Glomerular visceral epithelial cell (primary cell): ENCODE data around the gene GPC5.
A peak's percentile ranks its signal among the peaks of the same experiment; 100 is the strongest.
"Not testable (repeated sequence)": the region's sequence is repeated elsewhere in the genome, so short reads cannot be mapped to it uniquely, and the experiment has no call there.

Experiments
- DNase-seq: peaks from one replicate; pipeline ENCODE4 v3.0.0-alpha.2; 2016; ENCODE audit errors: extremely low spot score

The GPC5 gene

GRCh38 chr13:92833071-92833470 is 1434.7 kb downstream of the GPC5 start:
- DNase-seq, result no peak

GRCh38 chr13:92836171-92836570 is 1437.8 kb downstream of the GPC5 start:
- DNase-seq, result no peak

- peak; percentile 90 for DNase-seq
These were observed 1440.4 kb downstream of the GPC5 start for GRCh38 chr13:92838786-92839185.

GRCh38 chr13:92842145-92842544 is 1443.7 kb downstream of the GPC5 start:
- peak; percentile 76 for DNase-seq

- DNase-seq, result peak; percentile 79
These were observed 1445.1 kb downstream of the GPC5 start for GRCh38 chr13:92843549-92843948.

GRCh38 chr13:92849381-92849780 is 1451.0 kb downstream of the GPC5 start:
- peak; percentile 22 for DNase-seq

GRCh38 chr13:92864584-92865284 is 1466.3 kb downstream of the GPC5 start:
- no peak for DNase-seq

- DNase-seq, result no peak
These were observed 1474.6 kb downstream of the GPC5 start for GRCh38 chr13:92873029-92873428.

- no peak for DNase-seq
These were observed 1488.2 kb downstream of the GPC5 start for GRCh38 chr13:92886535-92887077.

GRCh38 chr13:92894447-92894846 is 1496.0 kb downstream of the GPC5 start:
- no peak for DNase-seq

- peak; percentile 25 for DNase-seq
These were observed 1498.4 kb downstream of the GPC5 start for GRCh38 chr13:92896842-92897241.

- DNase-seq, result not testable (repeated sequence)
These were observed 1500.5 kb downstream of the GPC5 start for GRCh38 chr13:92898946-92899345.

- DNase-seq, result no peak
These were observed 1502.0 kb downstream of the GPC5 start for GRCh38 chr13:92900446-92900845.

- peak; percentile 1 for DNase-seq
These were observed 1503.3 kb downstream of the GPC5 start for GRCh38 chr13:92901739-92902138.

GRCh38 chr13:92912629-92913028 is 1514.2 kb downstream of the GPC5 start:
- DNase-seq, result no peak

- no peak for DNase-seq
These were observed 1515.4 kb downstream of the GPC5 start for GRCh38 chr13:92913840-92914239.
